GM23248 (cell line): ENCODE results near the gene SPATS2. TPM values are rescaled to one million over a fixed set of nuclear protein-coding genes. Genes with fewer than 3 reads are reported as not detected.
"Not testable (repeated sequence)": the region's sequence is repeated elsewhere in the genome, so short reads cannot be mapped to it uniquely, and the experiment has no call there.

Experiments used
- DNase-seq: peaks from one replicate; pipeline ENCODE4 v3.0.0-alpha.2; 2015
- H2AFZ ChIP-seq: fragments of 200-600 bp; sonication (generic); 2 replicates; pipeline ENCODE4 v1.6.1; 2016; ENCODE audit warnings: antibody characterized with exemption
- H3F3A ChIP-seq: fragments of 200-600 bp; sonication (generic); 2 replicates; pipeline ENCODE4 v1.6.1; 2016; ENCODE audit warnings: mild to moderate bottlenecking, antibody characterized with exemption, mixed run types; ENCODE audit not compliant: insufficient read depth
- H3K27ac ChIP-seq: fragments of 200-600 bp; sonication (generic); 2 replicates; pipeline ENCODE4 v1.5.1; 2016; ENCODE audit warnings: mild to moderate bottlenecking
- H3K27me3 ChIP-seq: fragments of 200-600 bp; sonication (generic); replicated peaks from 2 replicates; pipeline ENCODE4 v1.6.1; 2016; ENCODE audit warnings: mild to moderate bottlenecking; ENCODE audit not compliant: insufficient read depth
- H3K36me3 ChIP-seq: fragments of 200-600 bp; sonication (generic); 2 replicates; pipeline ENCODE4 v1.6.1; 2016; ENCODE audit warnings: low read depth, mild to moderate bottlenecking
- H3K4me1 ChIP-seq: fragments of 200-600 bp; sonication (generic); 2 replicates; pipeline ENCODE4 v1.6.1; 2016; ENCODE audit warnings: mild to moderate bottlenecking; ENCODE audit not compliant: insufficient read depth
- H3K4me2 ChIP-seq: fragments of 200-600 bp; sonication (generic); one replicate; pipeline ENCODE4 v1.6.1; 2016; ENCODE audit warnings: mild to moderate bottlenecking; ENCODE audit not compliant: unreplicated experiment
- H3K4me3 ChIP-seq: fragments of 200-600 bp; sonication (generic); 2 replicates; pipeline ENCODE4 v1.5.1; 2016; ENCODE audit warnings: mild to moderate bottlenecking
- H3K79me2 ChIP-seq: fragments of 200-600 bp; sonication (generic); 2 replicates; pipeline ENCODE4 v1.6.1; 2016; ENCODE audit warnings: mild to moderate bottlenecking; ENCODE audit not compliant: insufficient read depth
- H3K9ac ChIP-seq: fragments of 200-600 bp; sonication (generic); 2 replicates; pipeline ENCODE4 v1.6.1; 2016; ENCODE audit warnings: mild to moderate bottlenecking
- H3K9me2 ChIP-seq: fragments of 200-600 bp; sonication (generic); 2 replicates; pipeline ENCODE4 v1.6.1; 2016; ENCODE audit warnings: mixed run types, mild to moderate bottlenecking, moderate library complexity; ENCODE audit not compliant: insufficient read depth
- H3K9me3 ChIP-seq: fragments of 200-600 bp; sonication (generic); one replicate; pipeline ENCODE4 v1.6.1; 2017; ENCODE audit warnings: low read depth
- H4K20me1 ChIP-seq: fragments of 200-600 bp; sonication (generic); 2 replicates; pipeline ENCODE4 v1.6.0; 2016; ENCODE audit not compliant: insufficient read depth
- EZH2 ChIP-seq: fragments of 200-600 bp; sonication (generic); IDR thresholded peaks from 2 replicates; pipeline ENCODE4 v1.6.1; 2018; ENCODE audit warnings: antibody characterized with exemption, mild to moderate bottlenecking; ENCODE audit not compliant: insufficient read depth, poor library complexity, severe bottlenecking
- EZH2phosphoT487 ChIP-seq: fragments of 200-600 bp; sonication (generic); IDR thresholded peaks from 2 replicates; pipeline ENCODE4 v1.6.1; 2018; ENCODE audit warnings: antibody characterized with exemption, moderate library complexity, mild to moderate bottlenecking, low read depth; ENCODE audit not compliant: insufficient read depth
- WGBS, 2 experiments: methylation state at CpG; one replicate each; pipeline ENCODE4 v1.1.6; 2015 to 2017; ENCODE audit warnings: low lambda C conversion rate in 2 of 2, low coverage in 1 of 2; ENCODE audit errors: missing lambda C conversion rate in 2 of 2; 5-methylcytosine and 5-hydroxymethylcytosine counted together
- in situ Hi-C: fragments of 300-500 bp; cut with MboI; formaldehyde crosslinking; loops from 2 replicates; pipeline ENCODE4 v1.15.0; 2020
- polyA plus RNA-seq: library from polyadenylated mRNA; unstranded; fragments of >200 nt; fragmentation: Nextera tagmentation; extraction: Ambion mirVana; gene quantifications from 2 replicates; pipeline ENCODE4 v1.2.1, GENCODE V29; 2016
- total RNA-seq: library from RNA; depleted of rRNA; stranded (reverse); fragments of >200 nt; shearing (Covaris generic); gene quantifications from 2 replicates; pipeline ENCODE4 v1.2.3, GENCODE V29; 2014

Gene SPATS2
- total and polyA plus RNA-seq, 2 experiments from 2014 or later: 22.3 to 25.0 TPM

DNA sequence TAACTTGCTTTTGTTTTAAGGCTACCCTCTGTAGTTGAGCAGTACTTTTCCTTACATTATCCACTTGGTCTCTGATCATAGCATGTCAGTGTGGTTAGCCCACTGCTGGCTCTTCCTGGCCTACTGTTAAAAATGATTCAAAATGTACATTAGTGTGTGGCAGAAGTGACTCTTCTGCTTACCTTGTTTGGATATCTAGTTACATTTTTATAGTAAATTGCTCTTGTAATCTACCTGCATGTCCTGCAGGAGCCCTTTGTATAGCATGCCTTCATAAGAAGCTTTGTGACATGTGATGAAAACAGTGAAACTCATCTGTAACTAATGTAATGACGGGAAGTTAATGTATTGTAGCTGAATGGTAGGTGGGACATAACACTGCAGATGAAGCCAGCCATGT is 8.1 kb downstream of the SPATS2 start:
- TF ChIP-seq EZH2 (no peak), EZH2phosphoT487 (no peak)
- no peaks in the 10 kb centered on the region for H3F3A ChIP-seq
- H3K27ac ChIP-seq: no peak overlapping the region
- 100% methylated on average over 1 of the region's 1 CpG for WGBS, 2 experiments
- H3K4me2 ChIP-seq: no peak overlapping the region
- no peaks in the 10 kb centered on the region for H3K4me1 ChIP-seq
- H4K20me1 ChIP-seq: 0 out of 2 replicates have a peak, but pooled peaks cover 4% of the 10 kb centered on the region
- no peak overlapping the region for H2AFZ ChIP-seq
- H3K27me3 ChIP-seq: no peaks in the 10 kb centered on the region
- no peaks in the 10 kb centered on the region for H3K9me3 ChIP-seq
- peaks cover 93% of the 10 kb centered on the region for H3K79me2 ChIP-seq
- no peak overlapping the region for H3K9ac ChIP-seq
- no peak overlapping the region for H3K4me3 ChIP-seq
- no peaks in the 10 kb centered on the region for H3K9me2 ChIP-seq
- in situ Hi-C loops: no loop called here
- DNase-seq: no peak
- no peaks in the 10 kb centered on the region for H3K36me3 ChIP-seq

GRCh38 chr12:49377386-49377785 is 10.1 kb downstream of the SPATS2 start:
- in situ Hi-C loops: no loop called here
- WGBS, 2 experiments: 61 to 63% methylated on average over 2 of the region's 2 CpGs

DNA sequence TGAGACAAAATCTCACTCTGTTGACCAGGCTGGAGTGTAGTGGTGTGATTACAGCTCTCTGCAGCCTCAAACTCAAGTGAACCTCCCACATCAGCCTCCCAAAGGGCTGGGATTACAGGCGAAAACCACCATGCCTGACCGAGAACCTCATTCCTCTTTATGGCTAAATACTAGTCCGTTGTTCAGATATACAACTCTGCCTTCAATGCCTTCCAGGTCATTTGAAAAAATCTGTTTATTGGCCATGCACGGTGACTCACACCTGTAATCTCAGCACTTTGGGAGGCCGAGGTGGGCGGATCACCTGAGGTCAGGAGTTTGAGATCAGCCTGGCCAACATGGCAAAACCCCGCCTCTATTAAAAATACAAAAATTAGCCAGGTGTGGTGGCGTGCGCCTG is 12.9 kb downstream of the SPATS2 start:
- not testable (repeated sequence) for H3K9me2 ChIP-seq

More at GRCh38 chr12:49377386-49377785, 10.1 kb downstream of the SPATS2 start:
- H3K79me2 ChIP-seq: peaks cover 90% of the 10 kb centered on the region
- no peak overlapping the region for H3K4me2 ChIP-seq
- TF ChIP-seq EZH2phosphoT487 (no peak), EZH2 (no peak)
- H3K27ac ChIP-seq: no peak overlapping the region
- no peak for DNase-seq
- no peaks in the 10 kb centered on the region for H3F3A ChIP-seq
- H3K4me3 ChIP-seq: no peak overlapping the region
- no peaks in the 10 kb centered on the region for H3K36me3 ChIP-seq
- H3K4me1 ChIP-seq: no peaks in the 10 kb centered on the region
- H3K9ac ChIP-seq: no peak overlapping the region
- no peaks in the 10 kb centered on the region for H3K9me3 ChIP-seq
- H3K9me2 ChIP-seq: no peaks in the 10 kb centered on the region
- H4K20me1 ChIP-seq: peaks cover 2% of the 10 kb centered on the region; the same call in 1 of the 2 replicates
- no peaks in the 10 kb centered on the region for H3K27me3 ChIP-seq
- no peak overlapping the region for H2AFZ ChIP-seq

GRCh38 chr12:49388682-49389386 is 21.6 kb downstream of the SPATS2 start:
- H3K9ac ChIP-seq: no peak overlapping the region

More for the DNA sequence above, 12.9 kb downstream of the SPATS2 start:
- H3K9ac ChIP-seq, H2AFZ ChIP-seq, H3K27me3 ChIP-seq, H3K4me3 ChIP-seq, H4K20me1 ChIP-seq, H3K27ac ChIP-seq, in situ Hi-C loops, H3K4me2 ChIP-seq, H3K36me3 ChIP-seq, H3K9me3 ChIP-seq, H3K4me1 ChIP-seq, DNase-seq, H3F3A ChIP-seq: not testable (repeated sequence)
- H3K79me2 ChIP-seq: peaks cover 90% of the 10 kb centered on the region
- 96 to 97% methylated on average over 9 of the region's 9 CpGs for WGBS, 2 experiments

More at GRCh38 chr12:49388682-49389386, 21.6 kb downstream of the SPATS2 start:
- Histone ChIP-seq H3K4me2 (no peak overlapping the region), H3F3A (no peaks in the 10 kb centered on the region), H2AFZ (no peak overlapping the region), H3K9me2 (no peaks in the 10 kb centered on the region), H3K9me3 (no peaks in the 10 kb centered on the region), H3K4me3 (no peak overlapping the region), H4K20me1 (no peaks in the 10 kb centered on the region), H3K27me3 (no peaks in the 10 kb centered on the region), H3K27ac (no peak overlapping the region), H3K36me3 (no peaks in the 10 kb centered on the region), H3K4me1 (no peaks in the 10 kb centered on the region), H3K79me2 (peaks cover 78% of the 10 kb centered on the region)
- TF ChIP-seq EZH2 (no peak), EZH2phosphoT487 (no peak)
- DNase-seq: no peak
- WGBS, 2 experiments: 88 to 94% methylated on average over 18 of the region's 18 CpGs
- in situ Hi-C loops: no loop called here
